A673 (cell line): ENCODE results near the gene CHD2. TPM values are rescaled to one million over a fixed set of nuclear protein-coding genes. Genes with fewer than 3 reads are reported as not detected.

ENCODE experiments used
- BruUV-seq: library from RNA; stranded (reverse); fragments of 400-500 nt; replicated peaks from 2 replicates; lab custom pipeline; 2021; lab: Mats Ljungman, UMichigan
- CTCF ChIA-PET: fragments of 300-600 bp; sonication (Branson Sonifier 250); formaldehyde crosslinking; loops from one replicate; lab custom pipeline; 2022; ENCODE audit warnings: antibody characterized with exemption; lab: Charles Lee
- POLR2A ChIA-PET: fragments of 300-600 bp; sonication (Branson Sonifier 250); formaldehyde crosslinking; loops from one replicate; lab custom pipeline; 2022; ENCODE audit warnings: antibody characterized with exemption; ENCODE audit not compliant: low non-redundant PET; lab: Charles Lee
- DNase-seq: peaks from one replicate; pipeline ENCODE4 v3.0.0-alpha.2; 2015; ENCODE audit warnings: low spot score
- H3K27ac ChIP-seq: fragments of 200-600 bp; sonication (generic); 2 replicates; pipeline ENCODE4 v1.5.1; 2016; ENCODE audit warnings: mixed run types, low read depth, mild to moderate bottlenecking, mixed read lengths, antibody characterized with exemption, low read length; ENCODE audit not compliant: poor library complexity, severe bottlenecking
- H3K27me3 ChIP-seq: fragments of 200-600 bp; sonication (generic); replicated peaks from 2 replicates; pipeline ENCODE4 v1.6.1; 2017; ENCODE audit warnings: mixed run types, low read depth, mild to moderate bottlenecking, mixed read lengths, antibody characterized with exemption, low read length; ENCODE audit not compliant: insufficient read depth, poor library complexity
- H3K36me3 ChIP-seq: fragments of 200-600 bp; sonication (generic); 2 replicates; pipeline ENCODE4 v1.6.1; 2016; ENCODE audit warnings: mixed run types, mild to moderate bottlenecking, mixed read lengths, antibody characterized with exemption, low read length; ENCODE audit not compliant: insufficient read depth, poor library complexity, severe bottlenecking
- H3K4me1 ChIP-seq: fragments of 200-600 bp; sonication (generic); 2 replicates; pipeline ENCODE4 v1.6.1; 2017; ENCODE audit warnings: mixed run types, mild to moderate bottlenecking, mixed read lengths, antibody characterized with exemption, low read length; ENCODE audit not compliant: insufficient read depth, poor library complexity, severe bottlenecking
- H3K4me3 ChIP-seq: fragments of 200-600 bp; sonication (generic); 2 replicates; pipeline ENCODE4 v1.5.1; 2016; ENCODE audit warnings: low read depth, mixed run types, mild to moderate bottlenecking, mixed read lengths, low read length; ENCODE audit not compliant: poor library complexity, severe bottlenecking
- H3K9me3 ChIP-seq: fragments of 200-600 bp; sonication (generic); 2 replicates; pipeline ENCODE4 v1.6.1; 2016; ENCODE audit warnings: mixed run types, low read depth, mild to moderate bottlenecking, mixed read lengths, antibody characterized with exemption, low read length; ENCODE audit not compliant: poor library complexity, severe bottlenecking
- CTCF ChIP-seq: fragments of 300-800, 200-600 bp; sonication (generic); conservative IDR thresholded peaks from 2 replicates; pipeline ENCODE4 v1.5.1; 2017; ENCODE audit warnings: low read depth, mild to moderate bottlenecking, antibody characterized with exemption, low read length, moderate library complexity, mixed read lengths
- EZH2 ChIP-seq: fragments of 200-600 bp; sonication (generic); IDR thresholded peaks from 2 replicates; pipeline ENCODE4 v1.6.1; 2017; ENCODE audit warnings: borderline replicate concordance, low read depth, mild to moderate bottlenecking, mixed read lengths, antibody characterized with exemption, low read length; ENCODE audit not compliant: poor library complexity, severe bottlenecking
- intact Hi-C: fragments of 100-400 bp; cut with micrococcal nuclease; formaldehyde crosslinking; loops from one replicate; pipeline ENCODE4 v1.10.0; 2022; ENCODE audit not compliant: unreplicated experiment
- total RNA-seq: library from RNA; stranded (reverse); gene quantifications from 2 replicates; pipeline ENCODE4 v1.2.3, GENCODE V29; 2021

The CHD2 gene
- total RNA-seq, 1 experiment from 2014 or later: 75.7 TPM

GRCh38 chr15:92906020-92906419 is 5.9 kb downstream of the CHD2 start:
- intact Hi-C loops: no loop called here
- CTCF ChIA-PET: no interaction called here
- no peaks in the 10 kb centered on the region for H3K9me3 ChIP-seq
- peak overlapping the region; percentile 99 for H3K27ac ChIP-seq
- H3K36me3 ChIP-seq: peaks cover 30% of the 10 kb centered on the region
- peak overlapping the region; percentile 68 for H3K4me3 ChIP-seq
- TF ChIP-seq CTCF (no peak), EZH2 (no peak)
- no TSS peak for BruUV-seq
- POLR2A ChIA-PET: no interaction called here
- H3K27me3 ChIP-seq: no peaks in the 10 kb centered on the region
- H3K4me1 ChIP-seq: peaks cover 51% of the 10 kb centered on the region
- no peak for DNase-seq

GRCh38 chr15:92906563-92907081 is 6.5 kb downstream of the CHD2 start:
- Histone ChIP-seq H3K36me3 (peaks cover 25% of the 10 kb centered on the region), H3K4me3 (peak overlapping the region; percentile 68), H3K27me3 (no peaks in the 10 kb centered on the region), H3K4me1 (peaks cover 51% of the 10 kb centered on the region), H3K27ac (peak overlapping the region; percentile 99), H3K9me3 (no peaks in the 10 kb centered on the region)
- TF ChIP-seq EZH2: no peak
- no peak for TF ChIP-seq CTCF
- ChIA-PET CTCF (interaction anchor here (0.5 kb wide), 1 partner anchor 109 kb away, joined by 4 read pairs; no protein-coding TSS in a partner anchor), POLR2A (no interaction called here)
- intact Hi-C loops: no loop called here
- no TSS peak for BruUV-seq
- DNase-seq: no peak

- no peaks in the 10 kb centered on the region for H3K9me3 ChIP-seq
- no peak for DNase-seq
- H3K27ac ChIP-seq: peak overlapping the region; percentile 99
- POLR2A ChIA-PET: no interaction called here
- H3K27me3 ChIP-seq: no peaks in the 10 kb centered on the region
- no TSS peak for BruUV-seq
- CTCF ChIA-PET: no interaction called here
- intact Hi-C loops: no loop called here
- H3K4me3 ChIP-seq: peak overlapping the region; percentile 68
- H3K36me3 ChIP-seq: peaks cover 25% of the 10 kb centered on the region
- TF ChIP-seq EZH2 (no peak), CTCF (no peak)
- H3K4me1 ChIP-seq: peaks cover 51% of the 10 kb centered on the region
Measured at GRCh38 chr15:92907229-92907628, 7.1 kb downstream of the CHD2 start.
